ENCODE measurements around the gene BAIAP2L2.

Gene BAIAP2L2

GRCh38 chr22:38036392-38037062 lies 74.0 kb downstream of the BAIAP2L2 start:
- no peak for DNase-seq

GRCh38 chr22:38035530-38035885 lies 75.0 kb downstream of the BAIAP2L2 start:
- no peak for DNase-seq
